SK-N-MC (cell line): ENCODE measurements around the gene APOB.

Experiments
- EZH2 ChIP-seq: fragments of 200-600 bp; sonication (generic); IDR thresholded peaks from one replicate; pipeline ENCODE4 v1.6.1; 2017; ENCODE audit warnings: antibody characterized with exemption
- POLR2AphosphoS5 ChIP-seq: IDR thresholded peaks from 2 replicates; pipeline ENCODE4 v1.6.1; 2012; ENCODE audit warnings: mild to moderate bottlenecking, low read depth, low read length, borderline replicate concordance

GRCh38 chr2:21024198-21024597 lies 19.7 kb downstream of the APOB start:
- TF ChIP-seq EZH2 (no peak), POLR2AphosphoS5 (no peak)
